Hepatocyte (in vitro differentiated cells): ENCODE data around the gene PLXDC1. TPM values are rescaled to one million over a fixed set of nuclear protein-coding genes. Genes with fewer than 3 reads are reported as not detected.

ENCODE experiments used
- DNase-seq: peaks from one replicate; pipeline ENCODE4 v3.0.0-alpha.2; 2016; ENCODE audit warnings: low spot score
- H2AFZ ChIP-seq: fragments of 200-600 bp; sonication (generic); 2 replicates; pipeline ENCODE4 v1.6.0; 2016; ENCODE audit warnings: antibody characterized with exemption, mild to moderate bottlenecking
- H3K27ac ChIP-seq: fragments of 200-600 bp; sonication (generic); 2 replicates; pipeline ENCODE4 v1.5.1; 2016; ENCODE audit warnings: mild to moderate bottlenecking
- H3K27me3 ChIP-seq: fragments of 200-600 bp; sonication (generic); 2 replicates; pipeline ENCODE4 v1.6.1; 2016
- H3K36me3 ChIP-seq: fragments of 200-600 bp; sonication (generic); replicated peaks from 2 replicates; pipeline ENCODE4 v1.5.1; 2016; ENCODE audit warnings: low read depth; ENCODE audit not compliant: insufficient read depth
- H3K4me1 ChIP-seq: fragments of 200-600 bp; sonication (generic); 2 replicates; pipeline ENCODE4 v1.5.1; 2016; ENCODE audit warnings: mild to moderate bottlenecking, moderate library complexity; ENCODE audit not compliant: insufficient read depth
- H3K4me2 ChIP-seq: fragments of 200-600 bp; sonication (generic); 2 replicates; pipeline ENCODE4 v1.6.0; 2016
- H3K4me3 ChIP-seq: fragments of 200-600 bp; sonication (generic); 2 replicates; pipeline ENCODE4 v1.5.1; 2016; ENCODE audit warnings: mild to moderate bottlenecking
- H3K79me2 ChIP-seq: fragments of 200-600 bp; sonication (generic); 2 replicates; pipeline ENCODE4 v1.6.0; 2017; ENCODE audit warnings: mild to moderate bottlenecking
- H3K9me2 ChIP-seq: fragments of 200-600 bp; sonication (generic); replicated peaks from 2 replicates; pipeline ENCODE4 v1.6.0; 2017; ENCODE audit warnings: mild to moderate bottlenecking; ENCODE audit not compliant: insufficient read depth
- H3K9me3 ChIP-seq: fragments of 200-600 bp; sonication (generic); 2 replicates; pipeline ENCODE4 v1.5.1; 2016; ENCODE audit warnings: low read depth, mild to moderate bottlenecking
- H4K20me1 ChIP-seq: fragments of 200-600 bp; sonication (generic); 2 replicates; pipeline ENCODE4 v1.6.0; 2016; ENCODE audit warnings: mild to moderate bottlenecking; ENCODE audit not compliant: insufficient read depth, poor library complexity, severe bottlenecking
- EZH2 ChIP-seq: fragments of 200-600 bp; sonication (generic); IDR thresholded peaks from 2 replicates; pipeline ENCODE4 v1.6.1; 2016; ENCODE audit warnings: antibody characterized with exemption, mild to moderate bottlenecking, borderline replicate concordance
- EZH2phosphoT487 ChIP-seq: fragments of 200-600 bp; sonication (generic); IDR thresholded peaks from one replicate; pipeline ENCODE4 v1.6.1; 2018; ENCODE audit warnings: antibody characterized with exemption, mild to moderate bottlenecking, low read depth, moderate library complexity; ENCODE audit not compliant: unreplicated experiment, severe bottlenecking
- WGBS: methylation state at CpG from one replicate; pipeline ENCODE4 v1.1.6; 2016; ENCODE audit warnings: low lambda C conversion rate; ENCODE audit errors: missing lambda C conversion rate; 5-methylcytosine and 5-hydroxymethylcytosine counted together
- polyA plus RNA-seq: library from polyadenylated mRNA; unstranded; fragments of >200 nt; fragmentation: Nextera tagmentation; extraction: Ambion mirVana; gene quantifications from 2 replicates; pipeline ENCODE4 v1.2.1, GENCODE V29; 2016
- total RNA-seq: library from RNA; depleted of rRNA; stranded (reverse); fragments of >200 nt; gene quantifications from 2 replicates; pipeline ENCODE4 v1.2.3, GENCODE V29; 2014
- TF ChIP-seq, protein P1 (sequence below): fragments of 200-600 bp; sonication (generic); IDR thresholded peaks from 2 replicates; pipeline ENCODE4 v1.5.1; 2016; ENCODE audit warnings: antibody characterized with exemption, mild to moderate bottlenecking; ENCODE audit not compliant: poor library complexity

The PLXDC1 gene
- total and polyA plus RNA-seq, 2 experiments from 2014 or later, result 3.9 to 4.1 TPM

DNA sequence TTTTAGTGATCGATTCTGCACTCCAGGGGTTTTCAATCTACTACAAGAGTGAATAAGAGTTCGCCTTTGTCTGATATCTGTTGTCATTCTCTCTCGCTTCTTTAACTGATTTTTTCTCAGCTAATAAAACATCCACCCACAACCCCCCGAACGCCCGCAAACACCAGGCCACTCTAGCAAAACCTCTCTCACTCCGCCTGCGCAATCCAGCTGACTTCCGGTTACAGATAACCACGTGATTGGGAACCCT, 48.3 kb upstream of the PLXDC1 start:
- Histone ChIP-seq H3K9me3 (no peaks in the 10 kb centered on the region), H3K27me3 (no peaks in the 10 kb centered on the region), H3K4me3 (no peak overlapping the region), H3K27ac (peak overlapping the region; percentile 93), H3K79me2 (peaks cover 30% of the 10 kb centered on the region), H4K20me1 (peaks cover 11% of the 10 kb centered on the region), H3K36me3 (no peaks in the 10 kb centered on the region), H3K4me1 (peaks cover 18% of the 10 kb centered on the region), H3K4me2 (peak overlapping the region; percentile 96), H3K9me2 (no peaks in the 10 kb centered on the region), H2AFZ (peak overlapping the region; percentile 58)
- TF ChIP-seq EZH2phosphoT487, result no peak
- TF ChIP-seq, protein P1, sequence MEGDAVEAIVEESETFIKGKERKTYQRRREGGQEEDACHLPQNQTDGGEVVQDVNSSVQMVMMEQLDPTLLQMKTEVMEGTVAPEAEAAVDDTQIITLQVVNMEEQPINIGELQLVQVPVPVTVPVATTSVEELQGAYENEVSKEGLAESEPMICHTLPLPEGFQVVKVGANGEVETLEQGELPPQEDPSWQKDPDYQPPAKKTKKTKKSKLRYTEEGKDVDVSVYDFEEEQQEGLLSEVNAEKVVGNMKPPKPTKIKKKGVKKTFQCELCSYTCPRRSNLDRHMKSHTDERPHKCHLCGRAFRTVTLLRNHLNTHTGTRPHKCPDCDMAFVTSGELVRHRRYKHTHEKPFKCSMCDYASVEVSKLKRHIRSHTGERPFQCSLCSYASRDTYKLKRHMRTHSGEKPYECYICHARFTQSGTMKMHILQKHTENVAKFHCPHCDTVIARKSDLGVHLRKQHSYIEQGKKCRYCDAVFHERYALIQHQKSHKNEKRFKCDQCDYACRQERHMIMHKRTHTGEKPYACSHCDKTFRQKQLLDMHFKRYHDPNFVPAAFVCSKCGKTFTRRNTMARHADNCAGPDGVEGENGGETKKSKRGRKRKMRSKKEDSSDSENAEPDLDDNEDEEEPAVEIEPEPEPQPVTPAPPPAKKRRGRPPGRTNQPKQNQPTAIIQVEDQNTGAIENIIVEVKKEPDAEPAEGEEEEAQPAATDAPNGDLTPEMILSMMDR, result no peak
- WGBS, result 5% methylated on average over 10 of the region's 10 CpGs
- DNase-seq, result peak; percentile 95

DNA sequence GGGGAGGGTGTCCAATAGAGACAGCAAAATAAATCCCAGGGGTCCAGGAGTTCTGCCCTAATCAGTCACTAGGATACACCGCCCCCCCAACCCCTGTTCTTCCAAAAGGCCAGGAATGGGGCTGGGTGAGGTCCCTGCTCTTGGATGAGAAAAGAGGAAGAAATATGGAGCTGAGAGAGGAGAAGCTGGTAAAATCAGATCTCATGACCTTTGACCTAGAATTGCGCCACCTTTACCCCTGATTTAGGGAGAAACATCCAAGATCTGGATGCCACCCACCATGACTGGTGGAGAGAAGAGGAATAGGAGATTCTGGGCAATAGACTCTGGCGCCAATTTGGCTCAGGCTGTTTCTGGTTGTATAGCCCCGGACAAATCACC, 46.7 kb upstream of the PLXDC1 start:
- H2AFZ ChIP-seq, result peak overlapping the region; percentile 91
- TF ChIP-seq EZH2phosphoT487 (no peak), EZH2 (no peak)
- TF ChIP-seq, protein P1, result no peak
- H3K27ac ChIP-seq, result peak overlapping the region; percentile 55
- H4K20me1 ChIP-seq, result peaks cover 11% of the 10 kb centered on the region
- H3K4me2 ChIP-seq, result peak overlapping the region; percentile 99
- no peaks in the 10 kb centered on the region for H3K27me3 ChIP-seq
- no peak for DNase-seq
- no peaks in the 10 kb centered on the region for H3K9me2 ChIP-seq
- no peaks in the 10 kb centered on the region for H3K36me3 ChIP-seq
- no peaks in the 10 kb centered on the region for H3K9me3 ChIP-seq
- H3K4me3 ChIP-seq, result no peak overlapping the region
- H3K4me1 ChIP-seq, result peaks cover 18% of the 10 kb centered on the region
- WGBS, result 88% methylated on average over 4 of the region's 4 CpGs
- H3K79me2 ChIP-seq, result peaks cover 30% of the 10 kb centered on the region

DNA sequence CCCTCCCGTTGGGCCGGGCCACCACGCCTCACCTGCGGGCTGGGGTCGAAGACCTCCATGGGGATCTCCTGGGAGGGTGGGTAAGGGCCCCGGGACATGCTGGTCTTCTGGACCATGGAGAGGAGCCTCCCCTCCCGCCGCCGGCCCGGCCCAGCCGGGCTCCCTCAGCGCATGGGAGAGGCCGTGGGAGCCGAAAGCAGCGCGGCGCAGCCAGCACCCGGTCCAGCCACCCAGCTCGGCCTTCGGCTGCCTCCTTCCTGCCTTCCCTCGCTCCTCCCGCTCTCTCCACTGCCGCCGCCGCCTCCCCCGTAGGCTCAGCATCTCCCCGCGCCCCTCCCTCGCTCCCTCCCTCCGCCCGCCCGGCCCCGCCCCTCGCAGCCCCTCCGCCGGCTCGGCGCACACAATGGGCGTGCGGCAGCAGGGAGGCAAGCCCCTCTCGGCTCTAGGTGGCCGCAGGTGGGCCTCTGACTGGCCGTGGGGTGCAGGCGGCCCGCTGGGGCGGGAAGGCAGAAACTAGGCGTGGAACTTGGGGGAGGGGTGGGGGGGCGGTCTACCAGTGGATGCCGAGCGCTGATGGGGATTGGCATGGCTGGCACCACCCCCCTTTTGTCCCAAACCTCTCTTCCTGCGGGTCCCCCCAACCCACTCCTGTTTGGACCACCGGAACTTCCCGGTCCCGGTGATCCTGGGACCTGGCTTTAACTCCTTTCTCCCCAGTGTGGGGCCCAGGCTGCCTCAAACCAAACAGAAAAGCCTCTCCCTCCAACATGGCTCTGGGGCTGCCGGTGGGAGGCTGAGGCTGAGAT, 46.1 kb upstream of the PLXDC1 start, which contains the start of gene CACNB1:
Gene CACNB1, minus strand, starts transcription at position 290 of the 806 bp plus-strand sequence. Its CDS starts 174 bp downstream, at position 116.
- Histone ChIP-seq H3K27ac (peak within 1 kb of the TSS; percentile 55), H4K20me1 (peaks cover 11% of the 10 kb centered on the region), H3K4me1 (peaks cover 18% of the 10 kb centered on the region), H2AFZ (peak within 1 kb of the TSS; percentile 91), H3K9me3 (no peaks in the 10 kb centered on the region), H3K36me3 (no peaks in the 10 kb centered on the region), H3K27me3 (no peaks in the 10 kb centered on the region), H3K9me2 (no peaks in the 10 kb centered on the region), H3K4me3 (peak within 1 kb of the TSS; percentile 88), H3K79me2 (peaks cover 28% of the 10 kb centered on the region), H3K4me2 (peak within 1 kb of the TSS; percentile 99)
- TF ChIP-seq EZH2phosphoT487, result no peak
- TF ChIP-seq, protein P1, result no peak
- no peak for TF ChIP-seq EZH2
- DNase-seq, result peak; percentile 86
- WGBS, result 4% methylated on average over 8 of the region's 55 CpGs
